GM12878 (cell line): ENCODE results near the gene TMEM181. TPM values are rescaled to one million over a fixed set of nuclear protein-coding genes. Genes with fewer than 3 reads are reported as not detected.
A peak's percentile ranks its signal among the peaks of the same experiment; 100 is the strongest.

ENCODE experiments used
- ATAC-seq: fragments of 200-7000 bp; cut with Tn5 transposase; 3 replicates; pipeline ENCODE4 v1.9.1; 2020; ENCODE audit warnings: mild to moderate bottlenecking, moderate library complexity
- BruUV-seq: library from RNA; stranded (reverse); fragments of 400-500 nt; replicated peaks from 2 replicates; lab custom pipeline; 2021; lab: Mats Ljungman, UMichigan
- CTCF ChIA-PET: fragments of 300-600 bp; sonication (Branson Sonifier 250); formaldehyde crosslinking; extraction: SDS; loops from one replicate; lab custom pipeline; 2021; ENCODE audit warnings: inconsistent platforms; lab: Yijun Ruan, JAX
- POLR2A ChIA-PET: fragments of 350-600 bp; formaldehyde crosslinking; extraction: SDS; loops from one replicate; lab custom pipeline; 2021; ENCODE audit warnings: inconsistent platforms; lab: Charles Lee
- RAD21 ChIA-PET: fragments of 300-600 bp; sonication (Branson Sonifier 250); formaldehyde crosslinking; loops from one replicate; lab custom pipeline; 2023; ENCODE audit warnings: antibody characterized with exemption; ENCODE audit not compliant: unreplicated experiment; lab: Charles Lee
- SMC1A ChIA-PET: fragments of 300-600 bp; sonication (Branson Sonifier 250); formaldehyde crosslinking; loops from one replicate; lab custom pipeline; 2023; ENCODE audit not compliant: unreplicated experiment, uncharacterized antibody; lab: Charles Lee
- DNase-seq: peaks from one replicate; pipeline ENCODE4 v3.0.0-alpha.2; 2011; ENCODE audit warnings: low read depth, low spot score
- FAIRE-seq: peaks from 3 replicates; lab custom pipeline; 2011; peaks lifted over from hg19 to GRCh38; lab: Jason Lieb, UNC
- H2AFZ ChIP-seq: 2 replicates; pipeline ENCODE4 v1.6.0; 2011; ENCODE audit warnings: low read depth, low read length, control low read depth; ENCODE audit not compliant: control insufficient read depth
- H3K27ac ChIP-seq: 2 replicates; pipeline ENCODE4 v1.5.1; 2011; ENCODE audit warnings: control low read depth; ENCODE audit not compliant: control insufficient read depth, insufficient read depth
- H3K27me3 ChIP-seq, 2 experiments: replicated peaks in 1 of 2; 2 replicates each; pipeline versions ENCODE4 v1.6.0 to v1.6.1; 2011; ENCODE audit warnings: low read length in 1 of 2; ENCODE audit not compliant: control insufficient read depth in 2 of 2, insufficient read depth in 2 of 2
- H3K36me3 ChIP-seq, 2 experiments: 2 replicates each; pipeline ENCODE4 v1.5.1; 2011; ENCODE audit warnings: low read length in 1 of 2; ENCODE audit not compliant: control insufficient read depth in 2 of 2, insufficient read depth in 2 of 2
- H3K4me1 ChIP-seq: 2 replicates; pipeline ENCODE4 v1.6.1; 2011; ENCODE audit warnings: mild to moderate bottlenecking, low read length, moderate library complexity, mixed read lengths; ENCODE audit not compliant: control insufficient read depth, insufficient read depth
- H3K4me2 ChIP-seq: 2 replicates; pipeline ENCODE4 v1.6.0; 2011; ENCODE audit warnings: control low read depth; ENCODE audit not compliant: control insufficient read depth, insufficient read depth
- H3K4me3 ChIP-seq: fragments of 200-600 bp; sonication (generic); 2 replicates; pipeline ENCODE4 v1.5.1; 2016
- H3K79me2 ChIP-seq: 2 replicates; pipeline ENCODE4 v1.6.0; 2011; ENCODE audit warnings: low read length; ENCODE audit not compliant: control insufficient read depth, insufficient read depth
- H3K9ac ChIP-seq: 2 replicates; pipeline ENCODE4 v1.8.0; 2011; ENCODE audit warnings: low read length, control low read depth, mixed read lengths; ENCODE audit not compliant: control insufficient read depth, insufficient read depth
- H3K9me3 ChIP-seq: replicated peaks from 3 replicates; pipeline ENCODE4 v1.5.1; 2011; ENCODE audit warnings: mild to moderate bottlenecking, low read length; ENCODE audit not compliant: control insufficient read depth, insufficient read depth
- H4K20me1 ChIP-seq: 2 replicates; pipeline ENCODE4 v1.6.0; 2011; ENCODE audit not compliant: control insufficient read depth, insufficient read depth
- NFXL1 ChIP-seq: fragments of 450-650 bp; IDR thresholded peaks from 2 replicates; pipeline ENCODE4 v1.6.1; 2017; ENCODE audit warnings: antibody characterized with exemption, mild to moderate bottlenecking, borderline replicate concordance
- POLR2A ChIP-seq: IDR thresholded peaks from 2 replicates; pipeline ENCODE4 v1.6.1; 2011; ENCODE audit warnings: low read depth, mild to moderate bottlenecking, low read length
- RUNX3 ChIP-seq: IDR thresholded peaks from 2 replicates; pipeline ENCODE4 v1.6.1; 2012; ENCODE audit warnings: low read length, inconsistent platforms
- SIN3A ChIP-seq: IDR thresholded peaks from 2 replicates; pipeline ENCODE4 v1.6.1; 2012; ENCODE audit warnings: low read depth, low read length, improper control_type of control experiment
- WGBS: methylation state at CpG from one replicate; pipeline ENCODE4 v1.1.6; 2016; ENCODE audit warnings: low lambda C conversion rate; ENCODE audit not compliant: insufficient replicate concordance, insufficient coverage; ENCODE audit errors: missing lambda C conversion rate; 5-methylcytosine and 5-hydroxymethylcytosine counted together
- in situ Hi-C: fragments of 300-500 bp; cut with MboI; formaldehyde crosslinking; loops from 9 replicates; pipeline ENCODE4 v1.14.3; 2018; ENCODE audit warnings: mixed read lengths
- intact Hi-C: fragments of 100-400 bp; cut with micrococcal nuclease; formaldehyde crosslinking; loops from one replicate; pipeline ENCODE4 v1.14.2; 2022; ENCODE audit not compliant: unreplicated experiment
- polyA plus RNA-seq, 11 experiments: library from polyadenylated mRNA; depleted of rRNA in 4 of 11; unstranded in 6 of 11; stranded (reverse) in 5 of 11; fragments of >200 nt; fragmentation: Nextera tagmentation in 4 of 11; fragmentation: Illumina TruSeq in 1 of 11; extraction: Ambion mirVana in 4 of 11; extraction: Trizol in 1 of 11; gene quantifications; 1 replicate in 1 of 11; 2 replicates in 10 of 11; pipeline versions ENCODE4 v1.2.1 to v1.2.3, GENCODE V29; 2011 to 2016; ENCODE audit warnings: inconsistent platforms in 2 of 11, missing spikeins in 2 of 11, low read depth in 1 of 11
- total RNA-seq, 4 experiments: library from RNA; depleted of rRNA in 3 of 4; stranded (reverse); fragments of >200 nt in 3 of 4; fragmentation: Illumina TruSeq in 1 of 4; extraction: Trizol in 1 of 4; gene quantifications; 2 replicates each; pipeline versions ENCODE4 v1.2.1 to v1.2.3, GENCODE V29; 2013 to 2021

The TMEM181 gene
- total and polyA plus RNA-seq, 10 of the 15 experiments (the other 5 are each of a cell fraction or from before 2014, with no cell fraction given) = 1.5 to 7.9 (median 5.2) TPM

DNA sequence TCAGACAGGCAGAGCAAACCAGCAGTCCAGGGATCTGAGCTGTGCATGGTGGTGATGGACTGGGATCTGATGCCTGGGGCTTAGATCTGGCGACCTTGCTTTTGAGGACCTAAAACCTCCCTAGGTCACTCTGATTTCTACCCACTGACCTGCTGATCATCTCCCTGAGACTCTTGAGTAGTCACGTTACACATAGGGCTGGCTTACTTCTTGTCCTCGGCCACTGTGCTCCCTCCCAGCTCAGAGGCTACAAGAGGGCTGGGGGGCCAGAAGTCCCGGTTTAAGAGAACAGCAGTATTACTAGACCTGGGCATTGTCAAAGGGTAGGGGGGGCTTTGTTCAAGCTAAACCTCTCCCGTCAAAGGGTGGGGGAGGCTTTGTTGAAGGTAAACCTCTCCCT lies 79.2 kb downstream of the TMEM181 start:
- no peak overlapping the region for H3K9ac ChIP-seq
- no peak for TF ChIP-seq RUNX3
- TF ChIP-seq, all 136 proteins: peak for 0
- no peak for FAIRE-seq
- ATAC-seq = no peak; the same call in 2 of the 3 replicates
- intact Hi-C loops = no loop called here
- no peak for DNase-seq
- H3K79me2 ChIP-seq = peaks cover 28% of the 10 kb centered on the region
- ChIA-PET POLR2A (no interaction called here), SMC1A (interaction anchor here (1.7 to 2.7 kb wide), 2 partner anchors 10 to 52 kb away, joined by 9 to 11 read pairs; partner anchors contain the start of gene SYTL3), CTCF (interaction anchor here (0.6 to 4.5 kb wide), 8 partner anchors 7 to 418 kb away, joined by 3 to 23 read pairs (median 3); no protein-coding TSS in a partner anchor), RAD21 (interaction anchor here (1.8 kb wide), 1 partner anchor 52 kb away, joined by 8 read pairs; no protein-coding TSS in a partner anchor)
- H4K20me1 ChIP-seq = no peaks in the 10 kb centered on the region
- H3K4me3 ChIP-seq = no peak overlapping the region
- WGBS = 68% methylated on average over 5 of the region's 5 CpGs
- in situ Hi-C loops = no loop called here
- H3K9me3 ChIP-seq = no peaks in the 10 kb centered on the region
- no peak overlapping the region for H3K4me2 ChIP-seq
- BruUV-seq = no TSS peak
- no peaks in the 10 kb centered on the region for H3K27me3 ChIP-seq
- no peak overlapping the region for H3K27ac ChIP-seq
- no peak overlapping the region for H2AFZ ChIP-seq
- H3K4me1 ChIP-seq = peaks cover 5% of the 10 kb centered on the region; the same call in 1 of the 2 replicates
- peaks cover 0 to 5% of the 10 kb centered on the region in 2 experiments; a peak in 2 of 4 replicates for H3K36me3 ChIP-seq

DNA sequence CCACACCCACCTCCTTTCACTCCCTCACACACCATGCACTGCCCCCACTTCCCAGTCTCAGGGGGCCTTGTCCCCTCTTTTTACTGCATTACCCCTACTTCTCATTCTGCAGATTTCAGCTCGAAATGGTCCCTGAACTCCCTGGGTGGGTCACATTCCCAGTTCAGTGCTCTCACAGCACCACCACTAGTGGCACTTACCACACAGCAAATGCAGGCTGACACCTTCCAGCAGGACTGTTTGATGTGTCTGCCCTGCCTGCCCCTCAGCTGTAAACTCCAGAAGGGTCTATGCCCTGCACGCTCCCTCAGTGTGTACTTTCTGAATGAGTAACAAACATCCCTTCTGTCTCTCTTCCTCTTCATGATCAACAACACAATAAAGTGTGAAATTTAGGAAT lies 80.6 kb downstream of the TMEM181 start:
- intact Hi-C loops (loop anchor here (5.0 kb wide), 1 partner anchor 163 kb away; no protein-coding TSS in a partner anchor), in situ Hi-C loops (no loop called here)
- Histone ChIP-seq H3K4me3 (no peak overlapping the region), H3K36me3 (peaks cover 0 to 5% of the 10 kb centered on the region in 2 experiments; a peak in 2 of 4 replicates), H3K9ac (no peak overlapping the region), H3K4me2 (no peak overlapping the region), H3K79me2 (peaks cover 33% of the 10 kb centered on the region), H3K27ac (no peak overlapping the region), H3K9me3 (no peaks in the 10 kb centered on the region), H4K20me1 (no peaks in the 10 kb centered on the region), H3K27me3 (no peaks in the 10 kb centered on the region), H3K4me1 (peaks cover 11% of the 10 kb centered on the region), H2AFZ (no peak overlapping the region)
- WGBS = 100% methylated on average over 2 of the region's 2 CpGs
- ChIA-PET SMC1A (interaction anchor here (0.5 to 2.7 kb wide), 7 partner anchors 8 to 419 kb away, joined by 3 to 11 read pairs (median 3); partner anchors contain the start of gene SYTL3), RAD21 (interaction anchor here (0.6 to 1.6 kb wide), 4 partner anchors 9 to 420 kb away, joined by 3 to 10 read pairs (median 4); partner anchors contain the start of gene SYTL3), CTCF (interaction anchor here (4.5 kb wide), 1 partner anchor 51 kb away, joined by 23 read pairs; no protein-coding TSS in a partner anchor), POLR2A (no interaction called here)
- BruUV-seq = no TSS peak
- TF ChIP-seq SIN3A (no peak), NFXL1 (no peak), POLR2A (0 out of 2 replicates have a peak, but pooled peaks have one; percentile 20)
- FAIRE-seq (no peak), DNase-seq (no peak), ATAC-seq (no peak)
